ENCODE data around the gene PRSS53. TPM values are rescaled to one million over a fixed set of nuclear protein-coding genes. Genes with fewer than 3 reads are reported as not detected.

PRSS53 gene
- total and polyA plus RNA-seq, 4 donors = 1.4 to 2.3 (median 1.9) TPM

- no peaks in the 10 kb centered on the region for H3K9me3 ChIP-seq (ENCODE audit: control insufficient read depth in 4 of 4, insufficient read depth in 3 of 4, low read length in 3 of 4)
- ATAC-seq (ENCODE audit: insufficient read depth, low FRiP score) (no peak), DNase-seq (no peak)
- peaks cover 0 to under 1% (median 0%) of the 10 kb centered on the region in 5 donors for H3K4me1 ChIP-seq (ENCODE audit: control insufficient read depth in 5 of 5, insufficient read depth in 5 of 5, low read length in 5 of 5)
- H3K36me3 ChIP-seq (ENCODE audit: control insufficient read depth in 4 of 4, insufficient read depth in 4 of 4, low read length in 4 of 4) = peaks cover 0 to 24% (median 2%) of the 10 kb centered on the region in 4 donors
- H3K27ac ChIP-seq (ENCODE audit: low read depth in 1 of 2, low read length in 1 of 2) = no peak overlapping the region
- TF ChIP-seq CTCF (IDR thresholded peaks at IDR 0.05; ENCODE audit: control extremely low read depth, extremely low read depth) = no peak
- no peak overlapping the region for H3K9ac ChIP-seq (ENCODE audit: insufficient read depth in 1 of 2, low read length in 2 of 2)
- 84 to 88% methylated on average over 5 of the region's 5 CpGs for WGBS, 2 donors
- H3K27me3 ChIP-seq (ENCODE audit: control insufficient read depth in 3 of 3, insufficient read depth in 3 of 3, low read length in 2 of 3) = no peaks in the 10 kb centered on the region
- no peak overlapping the region for H3K4me3 ChIP-seq
Observed at GRCh38 chr16:31087971-31088370, 772 bp downstream of the PRSS53 start.

- ATAC-seq (ENCODE audit: insufficient read depth, low FRiP score) = no peak
- Histone ChIP-seq H3K36me3 (ENCODE audit: control insufficient read depth in 4 of 4, insufficient read depth in 4 of 4, low read length in 4 of 4) (peaks cover 0 to 26% (median 3%) of the 10 kb centered on the region in 4 donors), H3K9ac (ENCODE audit: insufficient read depth in 1 of 2, low read length in 2 of 2) (no peak overlapping the region), H3K27me3 (ENCODE audit: control insufficient read depth in 3 of 3, insufficient read depth in 3 of 3, low read length in 2 of 3) (no peaks in the 10 kb centered on the region), H3K4me3 (no peak overlapping the region), H3K9me3 (ENCODE audit: control insufficient read depth in 4 of 4, insufficient read depth in 3 of 4, low read length in 3 of 4) (no peaks in the 10 kb centered on the region), H3K4me1 (ENCODE audit: control insufficient read depth in 5 of 5, insufficient read depth in 5 of 5, low read length in 5 of 5) (no peaks in the 10 kb centered on the region), H3K27ac (ENCODE audit: low read depth in 1 of 2, low read length in 1 of 2) (no peak overlapping the region)
- WGBS, 2 donors = 93 to 94% methylated on average over 8 of the region's 8 CpGs
- DNase-seq = no peak
- no peak for TF ChIP-seq CTCF (IDR thresholded peaks at IDR 0.05; ENCODE audit: control extremely low read depth, extremely low read depth)
Observed at GRCh38 chr16:31087481-31087880, 1.3 kb downstream of the PRSS53 start.

- DNase-seq (no peak), ATAC-seq (ENCODE audit: insufficient read depth, low FRiP score) (no peak)
- no peak overlapping the region for H3K4me3 ChIP-seq
- WGBS, 2 donors = 86 to 87% methylated on average over 6 of the region's 6 CpGs
- no peaks in the 10 kb centered on the region for H3K9me3 ChIP-seq (ENCODE audit: control insufficient read depth in 4 of 4, insufficient read depth in 3 of 4, low read length in 3 of 4)
- TF ChIP-seq CTCF (IDR thresholded peaks at IDR 0.05; ENCODE audit: control extremely low read depth, extremely low read depth) = no peak
- peaks cover 0 to 31% (median 6%) of the 10 kb centered on the region in 4 donors for H3K36me3 ChIP-seq (ENCODE audit: control insufficient read depth in 4 of 4, insufficient read depth in 4 of 4, low read length in 4 of 4)
- no peak overlapping the region for H3K27ac ChIP-seq (ENCODE audit: low read depth in 1 of 2, low read length in 1 of 2)
- no peaks in the 10 kb centered on the region for H3K4me1 ChIP-seq (ENCODE audit: control insufficient read depth in 5 of 5, insufficient read depth in 5 of 5, low read length in 5 of 5)
- H3K27me3 ChIP-seq (ENCODE audit: control insufficient read depth in 3 of 3, insufficient read depth in 3 of 3, low read length in 2 of 3) = no peaks in the 10 kb centered on the region
- H3K9ac ChIP-seq (ENCODE audit: insufficient read depth in 1 of 2, low read length in 2 of 2) = no peak overlapping the region
Observed at GRCh38 chr16:31086629-31086906, 2.2 kb downstream of the PRSS53 start.

- Histone ChIP-seq H3K9me3 (ENCODE audit: control insufficient read depth in 4 of 4, insufficient read depth in 3 of 4, low read length in 3 of 4) (no peaks in the 10 kb centered on the region), H3K27ac (ENCODE audit: low read depth in 1 of 2, low read length in 1 of 2) (no peak overlapping the region), H3K27me3 (ENCODE audit: control insufficient read depth in 3 of 3, insufficient read depth in 3 of 3, low read length in 2 of 3) (no peaks in the 10 kb centered on the region), H3K36me3 (ENCODE audit: control insufficient read depth in 4 of 4, insufficient read depth in 4 of 4, low read length in 4 of 4) (peaks cover 0 to 34% (median 8%) of the 10 kb centered on the region in 4 donors), H3K4me3 (no peak overlapping the region), H3K9ac (ENCODE audit: insufficient read depth in 1 of 2, low read length in 2 of 2) (no peak overlapping the region), H3K4me1 (ENCODE audit: control insufficient read depth in 5 of 5, insufficient read depth in 5 of 5, low read length in 5 of 5) (peaks cover 0 to 3% (median 0%) of the 10 kb centered on the region in 5 donors)
- DNase-seq (no peak), ATAC-seq (ENCODE audit: insufficient read depth, low FRiP score) (no peak)
- no peak for TF ChIP-seq CTCF (IDR thresholded peaks at IDR 0.05; ENCODE audit: control extremely low read depth, extremely low read depth)
- WGBS, 2 donors = 90 to 92% methylated on average over 18 of the region's 18 CpGs
Observed at GRCh38 chr16:31085873-31086628, 2.7 kb downstream of the PRSS53 start.
